Lower leg skin (tissue), 3 donors: ENCODE data around the gene PGAM5.

Experiments
- POLR2A ChIP-seq, 2 donors: fragments of 450-650 bp; IDR thresholded peaks; one replicate each; pipeline ENCODE4 v1.6.1; 2016 to 2017; ENCODE audit warnings: antibody characterized with exemption in 2 of 2, mild to moderate bottlenecking in 1 of 2, moderate library complexity in 1 of 2
- TF ChIP-seq, protein P1 (sequence below), 3 donors: fragments of 450-650 bp; IDR thresholded peaks; one replicate each; pipeline ENCODE4 v1.5.1; 2016; ENCODE audit warnings: antibody characterized with exemption in 3 of 3, mild to moderate bottlenecking in 3 of 3, moderate library complexity in 2 of 3

GRCh38 chr12:132728502-132728901, 17.9 kb downstream of the PGAM5 start:
- TF ChIP-seq POLR2A (IDR thresholded peaks at IDR 0.05), result no peak
- TF ChIP-seq, protein P1, sequence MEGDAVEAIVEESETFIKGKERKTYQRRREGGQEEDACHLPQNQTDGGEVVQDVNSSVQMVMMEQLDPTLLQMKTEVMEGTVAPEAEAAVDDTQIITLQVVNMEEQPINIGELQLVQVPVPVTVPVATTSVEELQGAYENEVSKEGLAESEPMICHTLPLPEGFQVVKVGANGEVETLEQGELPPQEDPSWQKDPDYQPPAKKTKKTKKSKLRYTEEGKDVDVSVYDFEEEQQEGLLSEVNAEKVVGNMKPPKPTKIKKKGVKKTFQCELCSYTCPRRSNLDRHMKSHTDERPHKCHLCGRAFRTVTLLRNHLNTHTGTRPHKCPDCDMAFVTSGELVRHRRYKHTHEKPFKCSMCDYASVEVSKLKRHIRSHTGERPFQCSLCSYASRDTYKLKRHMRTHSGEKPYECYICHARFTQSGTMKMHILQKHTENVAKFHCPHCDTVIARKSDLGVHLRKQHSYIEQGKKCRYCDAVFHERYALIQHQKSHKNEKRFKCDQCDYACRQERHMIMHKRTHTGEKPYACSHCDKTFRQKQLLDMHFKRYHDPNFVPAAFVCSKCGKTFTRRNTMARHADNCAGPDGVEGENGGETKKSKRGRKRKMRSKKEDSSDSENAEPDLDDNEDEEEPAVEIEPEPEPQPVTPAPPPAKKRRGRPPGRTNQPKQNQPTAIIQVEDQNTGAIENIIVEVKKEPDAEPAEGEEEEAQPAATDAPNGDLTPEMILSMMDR (IDR thresholded peaks at IDR 0.05), result no peak
